ENCODE results near the gene TGM5.

DNA sequence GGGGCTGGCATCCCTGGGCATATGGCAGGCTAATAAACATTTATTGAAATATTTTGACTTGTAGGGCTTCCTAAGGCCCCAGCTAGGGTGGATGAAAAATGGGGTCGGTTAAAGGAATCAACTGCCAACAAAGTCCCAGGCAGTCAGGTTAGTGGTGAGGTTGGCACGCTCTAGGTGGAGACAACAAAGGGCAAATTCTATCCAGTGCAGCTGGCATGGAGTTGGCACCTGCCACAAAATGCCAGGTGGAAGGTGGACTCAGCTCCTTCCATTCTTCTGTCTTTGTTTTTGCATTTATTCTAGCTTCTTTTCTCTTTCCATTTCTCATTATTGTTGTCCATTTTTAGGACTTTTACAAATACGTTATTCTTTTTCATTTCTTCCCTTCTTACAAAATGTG lies 32.7 kb upstream of the TGM5 start:
- TF ChIP-seq, protein P1, sequence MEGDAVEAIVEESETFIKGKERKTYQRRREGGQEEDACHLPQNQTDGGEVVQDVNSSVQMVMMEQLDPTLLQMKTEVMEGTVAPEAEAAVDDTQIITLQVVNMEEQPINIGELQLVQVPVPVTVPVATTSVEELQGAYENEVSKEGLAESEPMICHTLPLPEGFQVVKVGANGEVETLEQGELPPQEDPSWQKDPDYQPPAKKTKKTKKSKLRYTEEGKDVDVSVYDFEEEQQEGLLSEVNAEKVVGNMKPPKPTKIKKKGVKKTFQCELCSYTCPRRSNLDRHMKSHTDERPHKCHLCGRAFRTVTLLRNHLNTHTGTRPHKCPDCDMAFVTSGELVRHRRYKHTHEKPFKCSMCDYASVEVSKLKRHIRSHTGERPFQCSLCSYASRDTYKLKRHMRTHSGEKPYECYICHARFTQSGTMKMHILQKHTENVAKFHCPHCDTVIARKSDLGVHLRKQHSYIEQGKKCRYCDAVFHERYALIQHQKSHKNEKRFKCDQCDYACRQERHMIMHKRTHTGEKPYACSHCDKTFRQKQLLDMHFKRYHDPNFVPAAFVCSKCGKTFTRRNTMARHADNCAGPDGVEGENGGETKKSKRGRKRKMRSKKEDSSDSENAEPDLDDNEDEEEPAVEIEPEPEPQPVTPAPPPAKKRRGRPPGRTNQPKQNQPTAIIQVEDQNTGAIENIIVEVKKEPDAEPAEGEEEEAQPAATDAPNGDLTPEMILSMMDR (IDR thresholded peaks at IDR 0.05): no peak
- no peak for TF ChIP-seq RAD21 (conservative IDR thresholded peaks at IDR 0.05 in 1 of 2, IDR thresholded peaks at IDR 0.05 in 1 of 2)
- no peak for TF ChIP-seq RARB (CRISPR knock-in tag; IDR thresholded peaks at IDR 0.05)
- TF ChIP-seq SMC3 (IDR thresholded peaks at IDR 0.05): no peak
- TF ChIP-seq, protein P2, sequence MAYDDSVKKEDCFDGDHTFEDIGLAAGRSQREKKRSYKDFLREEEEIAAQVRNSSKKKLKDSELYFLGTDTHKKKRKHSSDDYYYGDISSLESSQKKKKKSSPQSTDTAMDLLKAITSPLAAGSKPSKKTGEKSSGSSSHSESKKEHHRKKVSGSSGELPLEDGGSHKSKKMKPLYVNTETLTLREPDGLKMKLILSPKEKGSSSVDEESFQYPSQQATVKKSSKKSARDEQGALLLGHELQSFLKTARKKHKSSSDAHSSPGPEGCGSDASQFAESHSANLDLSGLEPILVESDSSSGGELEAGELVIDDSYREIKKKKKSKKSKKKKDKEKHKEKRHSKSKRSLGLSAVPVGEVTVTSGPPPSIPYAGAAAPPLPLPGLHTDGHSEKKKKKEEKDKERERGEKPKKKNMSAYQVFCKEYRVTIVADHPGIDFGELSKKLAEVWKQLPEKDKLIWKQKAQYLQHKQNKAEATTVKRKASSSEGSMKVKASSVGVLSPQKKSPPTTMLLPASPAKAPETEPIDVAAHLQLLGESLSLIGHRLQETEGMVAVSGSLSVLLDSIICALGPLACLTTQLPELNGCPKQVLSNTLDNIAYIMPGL (CRISPR knock-in tag; IDR thresholded peaks at IDR 0.05; ENCODE audit: borderline replicate concordance): no peak
- TF ChIP-seq CHD2 (IDR thresholded peaks at IDR 0.05; ENCODE audit: low read length, partially characterized antibody): no peak
- no peak for TF ChIP-seq REST (IDR thresholded peaks at IDR 0.05)

All from A549 (cell line).